ENCODE results near the gene ADGRD2.

- no peak for TF ChIP-seq EZH2phosphoT487 (IDR thresholded peaks at IDR 0.05; ENCODE audit: low read depth)
- TF ChIP-seq, protein P1, sequence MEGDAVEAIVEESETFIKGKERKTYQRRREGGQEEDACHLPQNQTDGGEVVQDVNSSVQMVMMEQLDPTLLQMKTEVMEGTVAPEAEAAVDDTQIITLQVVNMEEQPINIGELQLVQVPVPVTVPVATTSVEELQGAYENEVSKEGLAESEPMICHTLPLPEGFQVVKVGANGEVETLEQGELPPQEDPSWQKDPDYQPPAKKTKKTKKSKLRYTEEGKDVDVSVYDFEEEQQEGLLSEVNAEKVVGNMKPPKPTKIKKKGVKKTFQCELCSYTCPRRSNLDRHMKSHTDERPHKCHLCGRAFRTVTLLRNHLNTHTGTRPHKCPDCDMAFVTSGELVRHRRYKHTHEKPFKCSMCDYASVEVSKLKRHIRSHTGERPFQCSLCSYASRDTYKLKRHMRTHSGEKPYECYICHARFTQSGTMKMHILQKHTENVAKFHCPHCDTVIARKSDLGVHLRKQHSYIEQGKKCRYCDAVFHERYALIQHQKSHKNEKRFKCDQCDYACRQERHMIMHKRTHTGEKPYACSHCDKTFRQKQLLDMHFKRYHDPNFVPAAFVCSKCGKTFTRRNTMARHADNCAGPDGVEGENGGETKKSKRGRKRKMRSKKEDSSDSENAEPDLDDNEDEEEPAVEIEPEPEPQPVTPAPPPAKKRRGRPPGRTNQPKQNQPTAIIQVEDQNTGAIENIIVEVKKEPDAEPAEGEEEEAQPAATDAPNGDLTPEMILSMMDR (IDR thresholded peaks at IDR 0.05; ENCODE audit: low read depth, low read length): no peak
Observed at GRCh38 chr9:124423591-124423990, 26.7 kb upstream of the ADGRD2 start.

All from OCI-LY3 (cell line).